ENCODE measurements around the gene PTPRCAP.

DNA sequence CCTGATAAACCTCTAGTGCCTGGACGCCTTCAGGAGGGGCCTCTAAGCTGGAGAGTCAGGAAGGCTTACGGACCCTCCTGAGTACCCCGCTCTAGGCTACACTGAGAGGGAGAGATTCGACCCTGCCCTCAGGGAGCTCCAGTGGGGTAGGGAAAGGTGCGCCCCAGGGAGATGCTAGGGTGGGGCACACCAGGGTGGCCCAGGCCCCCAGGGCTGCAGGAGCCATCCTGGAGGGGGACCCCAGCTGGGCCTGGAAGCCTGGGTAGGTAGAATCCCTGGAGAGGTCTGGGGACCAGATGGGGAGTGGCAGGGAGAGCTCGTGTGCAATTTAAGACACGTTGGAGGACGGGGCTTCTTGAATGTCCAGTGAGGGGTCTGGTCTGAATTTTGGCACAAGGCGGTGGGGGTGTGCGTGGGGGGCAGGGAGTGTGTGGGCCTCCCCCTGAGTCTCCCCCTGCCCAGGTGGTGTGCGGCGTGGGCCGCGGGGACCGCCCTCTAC is 17.3 kb downstream of the PTPRCAP start:
- TF ChIP-seq, protein P1, sequence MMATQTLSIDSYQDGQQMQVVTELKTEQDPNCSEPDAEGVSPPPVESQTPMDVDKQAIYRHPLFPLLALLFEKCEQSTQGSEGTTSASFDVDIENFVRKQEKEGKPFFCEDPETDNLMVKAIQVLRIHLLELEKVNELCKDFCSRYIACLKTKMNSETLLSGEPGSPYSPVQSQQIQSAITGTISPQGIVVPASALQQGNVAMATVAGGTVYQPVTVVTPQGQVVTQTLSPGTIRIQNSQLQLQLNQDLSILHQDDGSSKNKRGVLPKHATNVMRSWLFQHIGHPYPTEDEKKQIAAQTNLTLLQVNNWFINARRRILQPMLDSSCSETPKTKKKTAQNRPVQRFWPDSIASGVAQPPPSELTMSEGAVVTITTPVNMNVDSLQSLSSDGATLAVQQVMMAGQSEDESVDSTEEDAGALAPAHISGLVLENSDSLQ (IDR thresholded peaks at IDR 0.05), result no peak
- TF ChIP-seq SRF (IDR thresholded peaks at IDR 0.05; ENCODE audit: low read depth in 2 of 2, low read length in 2 of 2) (no peak), MTA2 (IDR thresholded peaks at IDR 0.05; ENCODE audit: low read depth) (no peak), GABPA (IDR thresholded peaks at IDR 0.05; ENCODE audit: low read depth) (no peak), RAD21 (IDR thresholded peaks at IDR 0.05; ENCODE audit: insufficient read depth, low read depth, low read length) (no peak), POLR2A (IDR thresholded peaks at IDR 0.05; ENCODE audit: low read depth, low read length) (no peak), NFIC (IDR thresholded peaks at IDR 0.05; ENCODE audit: low read depth, low read length) (no peak)
- TF ChIP-seq, protein P2, sequence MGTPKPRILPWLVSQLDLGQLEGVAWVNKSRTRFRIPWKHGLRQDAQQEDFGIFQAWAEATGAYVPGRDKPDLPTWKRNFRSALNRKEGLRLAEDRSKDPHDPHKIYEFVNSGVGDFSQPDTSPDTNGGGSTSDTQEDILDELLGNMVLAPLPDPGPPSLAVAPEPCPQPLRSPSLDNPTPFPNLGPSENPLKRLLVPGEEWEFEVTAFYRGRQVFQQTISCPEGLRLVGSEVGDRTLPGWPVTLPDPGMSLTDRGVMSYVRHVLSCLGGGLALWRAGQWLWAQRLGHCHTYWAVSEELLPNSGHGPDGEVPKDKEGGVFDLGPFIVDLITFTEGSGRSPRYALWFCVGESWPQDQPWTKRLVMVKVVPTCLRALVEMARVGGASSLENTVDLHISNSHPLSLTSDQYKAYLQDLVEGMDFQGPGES (IDR thresholded peaks at IDR 0.05), result no peak
- TF ChIP-seq, protein P3, sequence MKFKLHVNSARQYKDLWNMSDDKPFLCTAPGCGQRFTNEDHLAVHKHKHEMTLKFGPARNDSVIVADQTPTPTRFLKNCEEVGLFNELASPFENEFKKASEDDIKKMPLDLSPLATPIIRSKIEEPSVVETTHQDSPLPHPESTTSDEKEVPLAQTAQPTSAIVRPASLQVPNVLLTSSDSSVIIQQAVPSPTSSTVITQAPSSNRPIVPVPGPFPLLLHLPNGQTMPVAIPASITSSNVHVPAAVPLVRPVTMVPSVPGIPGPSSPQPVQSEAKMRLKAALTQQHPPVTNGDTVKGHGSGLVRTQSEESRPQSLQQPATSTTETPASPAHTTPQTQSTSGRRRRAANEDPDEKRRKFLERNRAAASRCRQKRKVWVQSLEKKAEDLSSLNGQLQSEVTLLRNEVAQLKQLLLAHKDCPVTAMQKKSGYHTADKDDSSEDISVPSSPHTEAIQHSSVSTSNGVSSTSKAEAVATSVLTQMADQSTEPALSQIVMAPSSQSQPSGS (IDR thresholded peaks at IDR 0.05; ENCODE audit: low read length), result no peak
- TF ChIP-seq, protein P4, sequence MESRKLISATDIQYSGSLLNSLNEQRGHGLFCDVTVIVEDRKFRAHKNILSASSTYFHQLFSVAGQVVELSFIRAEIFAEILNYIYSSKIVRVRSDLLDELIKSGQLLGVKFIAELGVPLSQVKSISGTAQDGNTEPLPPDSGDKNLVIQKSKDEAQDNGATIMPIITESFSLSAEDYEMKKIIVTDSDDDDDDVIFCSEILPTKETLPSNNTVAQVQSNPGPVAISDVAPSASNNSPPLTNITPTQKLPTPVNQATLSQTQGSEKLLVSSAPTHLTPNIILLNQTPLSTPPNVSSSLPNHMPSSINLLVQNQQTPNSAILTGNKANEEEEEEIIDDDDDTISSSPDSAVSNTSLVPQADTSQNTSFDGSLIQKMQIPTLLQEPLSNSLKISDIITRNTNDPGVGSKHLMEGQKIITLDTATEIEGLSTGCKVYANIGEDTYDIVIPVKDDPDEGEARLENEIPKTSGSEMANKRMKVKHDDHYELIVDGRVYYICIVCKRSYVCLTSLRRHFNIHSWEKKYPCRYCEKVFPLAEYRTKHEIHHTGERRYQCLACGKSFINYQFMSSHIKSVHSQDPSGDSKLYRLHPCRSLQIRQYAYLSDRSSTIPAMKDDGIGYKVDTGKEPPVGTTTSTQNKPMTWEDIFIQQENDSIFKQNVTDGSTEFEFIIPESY (IDR thresholded peaks at IDR 0.05), result no peak
- TF ChIP-seq, protein P5, sequence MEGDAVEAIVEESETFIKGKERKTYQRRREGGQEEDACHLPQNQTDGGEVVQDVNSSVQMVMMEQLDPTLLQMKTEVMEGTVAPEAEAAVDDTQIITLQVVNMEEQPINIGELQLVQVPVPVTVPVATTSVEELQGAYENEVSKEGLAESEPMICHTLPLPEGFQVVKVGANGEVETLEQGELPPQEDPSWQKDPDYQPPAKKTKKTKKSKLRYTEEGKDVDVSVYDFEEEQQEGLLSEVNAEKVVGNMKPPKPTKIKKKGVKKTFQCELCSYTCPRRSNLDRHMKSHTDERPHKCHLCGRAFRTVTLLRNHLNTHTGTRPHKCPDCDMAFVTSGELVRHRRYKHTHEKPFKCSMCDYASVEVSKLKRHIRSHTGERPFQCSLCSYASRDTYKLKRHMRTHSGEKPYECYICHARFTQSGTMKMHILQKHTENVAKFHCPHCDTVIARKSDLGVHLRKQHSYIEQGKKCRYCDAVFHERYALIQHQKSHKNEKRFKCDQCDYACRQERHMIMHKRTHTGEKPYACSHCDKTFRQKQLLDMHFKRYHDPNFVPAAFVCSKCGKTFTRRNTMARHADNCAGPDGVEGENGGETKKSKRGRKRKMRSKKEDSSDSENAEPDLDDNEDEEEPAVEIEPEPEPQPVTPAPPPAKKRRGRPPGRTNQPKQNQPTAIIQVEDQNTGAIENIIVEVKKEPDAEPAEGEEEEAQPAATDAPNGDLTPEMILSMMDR (IDR thresholded peaks at IDR 0.05 in 2 of 3, conservative IDR thresholded peaks at IDR 0.05 in 1 of 3; ENCODE audit: control insufficient read depth in 2 of 3, extremely low read depth in 1 of 3, insufficient read depth in 1 of 3, low read depth in 3 of 3, low read length in 3 of 3), result no peak

All from GM12878 (cell line).